HG02981 (cell line): ENCODE data around the gene CAMKK1.

Source experiments
- ATAC-seq: cut with Tn5 transposase; IDR thresholded peaks from one replicate; pipeline ENCODE4 v1.9.1; 2021; ENCODE audit warnings: mild to moderate bottlenecking, moderate library complexity; ENCODE audit not compliant: unreplicated experiment

The CAMKK1 gene

GRCh38 chr17:3918372-3919122, 25.7 kb upstream of the CAMKK1 start:
- ATAC-seq = no peak

GRCh38 chr17:3917391-3917931, 24.6 kb upstream of the CAMKK1 start:
- no peak for ATAC-seq

DNA sequence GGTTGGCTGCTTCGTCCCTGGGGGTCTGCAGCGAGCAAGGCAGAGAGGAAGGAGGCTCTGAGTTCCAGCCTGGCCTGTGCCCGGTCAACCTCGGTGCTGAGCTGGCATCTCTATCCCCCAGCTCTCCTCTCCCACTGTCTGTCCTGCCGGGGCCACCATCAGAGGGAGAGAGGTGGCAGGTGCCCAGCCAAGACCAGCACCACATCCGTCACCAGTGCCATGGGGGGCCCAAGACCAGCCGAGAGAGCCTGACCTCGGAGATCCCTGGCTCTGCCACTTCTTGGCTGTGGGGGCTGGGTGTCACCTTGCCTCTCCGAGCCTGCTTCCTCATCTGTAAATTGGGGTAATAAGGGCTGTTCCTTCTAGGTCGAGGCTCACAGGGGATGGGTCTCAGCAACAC, 24.0 kb upstream of the CAMKK1 start:
- no peak for ATAC-seq

GRCh38 chr17:3915995-3916696, 23.3 kb upstream of the CAMKK1 start, which contains the start of gene P2RX1:
Gene P2RX1, minus strand, starts transcription at chr17:3916465. Its CDS starts 240 bp downstream, at chr17:3916225.
- no peak for ATAC-seq

DNA sequence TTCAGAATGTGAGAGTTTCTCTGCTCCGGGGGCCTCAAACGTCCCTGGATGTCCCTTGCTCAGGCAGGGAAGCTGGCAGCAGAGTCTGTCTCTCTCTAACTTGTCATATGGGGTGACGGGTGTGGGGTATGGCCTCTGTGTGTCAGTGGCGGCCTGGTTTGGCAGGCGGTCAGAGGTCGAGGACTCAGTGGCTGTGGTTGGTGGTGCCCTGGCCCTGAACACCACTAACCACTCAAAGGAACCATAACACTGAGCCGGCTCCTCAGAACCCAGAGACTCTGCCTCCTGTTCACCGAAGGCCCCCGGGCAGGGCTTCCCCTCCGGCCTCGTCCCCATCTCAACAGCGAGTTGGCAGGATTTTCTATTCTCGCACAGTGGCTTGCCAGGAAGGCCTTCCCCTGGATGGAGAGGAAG, 22.7 kb upstream of the CAMKK1 start:
- ATAC-seq = no peak

DNA sequence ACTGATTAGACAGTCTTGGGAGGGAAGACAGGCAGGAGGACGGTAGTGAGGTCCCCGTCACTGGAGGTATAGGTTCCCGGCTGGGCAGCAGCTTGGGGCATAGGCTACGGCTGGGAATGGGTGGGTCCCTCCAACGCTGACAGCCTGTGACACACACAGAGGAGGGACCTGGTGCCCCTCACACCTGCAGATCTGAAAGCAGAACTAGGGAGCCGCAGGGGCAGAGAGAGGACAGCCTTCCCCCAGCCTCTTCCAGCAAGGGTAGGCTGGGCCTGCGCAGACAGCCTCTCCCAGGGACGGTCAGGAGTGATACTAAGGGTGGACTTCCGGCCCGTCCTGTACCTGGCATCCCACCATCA, 21.4 kb upstream of the CAMKK1 start:
- peak; percentile 45 for ATAC-seq

DNA sequence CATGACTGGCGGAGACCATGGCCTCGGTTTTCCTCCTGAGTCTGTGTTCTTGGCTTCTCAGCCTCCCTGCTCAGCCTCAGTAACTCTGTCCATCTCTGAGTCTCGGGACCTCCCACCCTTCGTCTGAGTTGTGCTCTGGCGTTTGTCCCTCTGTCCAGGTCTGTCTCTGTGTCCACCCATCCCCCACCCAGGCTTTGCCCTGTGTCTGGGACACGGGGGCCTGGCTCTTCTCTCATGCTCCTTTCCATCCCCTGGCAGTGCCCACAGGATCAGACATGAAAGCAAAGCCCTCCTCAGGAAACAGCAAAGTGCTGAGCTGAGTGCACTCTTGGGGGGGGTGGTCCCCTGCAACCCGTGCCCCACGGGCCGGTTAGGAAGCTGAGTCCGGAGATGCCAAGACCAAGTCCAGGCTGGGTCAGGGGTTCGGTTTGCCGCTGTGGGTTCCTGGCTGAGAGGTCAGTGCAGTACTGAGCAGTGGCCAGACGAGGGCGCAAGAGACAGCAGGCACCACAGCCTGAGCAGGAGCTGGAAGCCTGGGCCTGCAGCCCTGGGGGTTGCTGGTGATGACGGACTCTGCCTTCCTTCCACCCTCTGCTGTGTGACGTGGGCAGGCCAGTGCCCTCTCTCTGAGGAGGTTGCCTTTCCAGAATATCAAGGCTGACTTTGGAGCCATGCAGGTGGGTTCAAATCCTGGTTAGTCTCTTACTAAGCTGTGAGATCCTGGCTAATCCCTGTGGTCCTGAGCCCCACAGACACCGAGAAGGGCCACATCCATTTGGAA, 20.9 kb upstream of the CAMKK1 start:
- no peak for ATAC-seq

- ATAC-seq = no peak
Measured at GRCh38 chr17:3912827-3913226, 20.0 kb upstream of the CAMKK1 start.

DNA sequence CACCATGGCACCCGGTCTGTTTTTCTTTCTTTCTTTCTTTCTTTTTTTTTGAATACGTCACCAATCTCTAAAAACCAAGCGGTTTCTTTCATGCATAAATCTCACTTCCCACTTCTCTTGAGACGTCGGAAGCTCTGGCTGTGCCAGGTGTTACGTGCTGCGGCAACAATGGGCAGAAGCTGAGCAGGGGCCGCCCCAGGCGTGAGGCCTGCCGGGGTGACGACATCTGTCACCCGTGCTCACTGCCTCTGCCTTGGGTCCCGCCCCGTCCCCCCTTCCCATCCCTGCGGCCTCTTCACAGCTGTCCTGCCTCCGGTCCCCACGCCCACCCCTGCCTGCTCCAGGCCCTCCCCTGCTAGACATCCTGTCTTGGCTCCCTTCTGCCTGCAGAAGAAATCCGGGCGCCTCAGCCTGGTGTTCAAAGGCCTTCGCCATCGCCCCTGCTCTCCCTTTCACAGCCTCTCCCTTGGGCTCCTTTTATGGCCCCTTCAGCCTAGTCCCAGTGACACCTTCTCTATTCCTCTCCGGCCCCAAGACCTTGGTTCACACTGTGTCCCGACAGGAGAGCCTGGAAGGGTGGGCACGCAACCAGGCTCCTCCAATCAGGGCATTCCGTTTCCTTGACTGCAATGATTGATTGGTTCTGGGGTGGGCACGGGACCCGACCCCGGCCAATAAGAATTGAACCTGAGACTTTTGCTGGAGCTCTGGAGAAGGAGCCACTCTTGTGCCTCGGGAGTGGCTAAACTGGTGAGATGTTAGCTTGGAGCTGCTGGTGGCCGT, 18.6 kb upstream of the CAMKK1 start:
- peak; percentile 68 for ATAC-seq

DNA sequence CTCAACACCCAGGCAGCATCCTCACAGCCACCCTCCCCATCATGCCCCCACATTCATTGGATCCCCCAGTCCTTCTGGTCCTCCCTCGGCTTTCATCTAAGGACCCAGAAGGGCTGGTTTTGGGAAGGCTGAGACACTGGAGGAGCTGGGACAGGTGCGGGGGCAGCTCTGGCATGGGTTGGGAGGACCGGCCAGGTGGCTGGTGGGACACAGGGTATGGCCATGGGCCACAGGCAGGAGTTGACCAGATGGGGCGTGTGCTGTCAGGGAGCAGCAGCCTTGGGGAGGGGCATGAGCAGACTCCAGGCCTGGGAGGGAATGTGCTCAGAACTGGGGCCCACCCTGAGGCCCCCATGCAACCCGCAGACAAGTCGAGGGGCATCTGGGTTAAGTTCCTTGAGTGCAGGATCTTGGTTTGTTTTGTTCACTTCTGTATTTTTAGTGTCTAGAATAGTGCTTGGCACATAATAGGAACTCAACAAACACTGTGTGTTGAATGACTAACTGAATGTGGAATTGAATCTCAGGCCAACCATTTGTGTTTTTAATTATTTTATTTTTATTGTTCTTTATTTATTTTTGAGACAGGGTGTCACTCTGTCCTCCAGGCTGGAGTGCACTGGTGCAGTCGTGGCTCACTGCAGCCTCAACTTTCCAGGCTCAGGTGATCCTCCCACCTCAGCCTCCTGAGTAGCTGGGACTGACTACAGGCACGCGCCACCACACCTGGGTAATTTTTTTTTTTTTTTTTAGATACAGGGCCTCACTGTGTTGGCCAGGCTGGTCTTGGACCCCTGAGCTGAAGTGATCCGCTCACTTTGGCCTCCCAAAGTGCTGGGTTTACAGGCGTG, 17.8 kb upstream of the CAMKK1 start:
- ATAC-seq = no peak

DNA sequence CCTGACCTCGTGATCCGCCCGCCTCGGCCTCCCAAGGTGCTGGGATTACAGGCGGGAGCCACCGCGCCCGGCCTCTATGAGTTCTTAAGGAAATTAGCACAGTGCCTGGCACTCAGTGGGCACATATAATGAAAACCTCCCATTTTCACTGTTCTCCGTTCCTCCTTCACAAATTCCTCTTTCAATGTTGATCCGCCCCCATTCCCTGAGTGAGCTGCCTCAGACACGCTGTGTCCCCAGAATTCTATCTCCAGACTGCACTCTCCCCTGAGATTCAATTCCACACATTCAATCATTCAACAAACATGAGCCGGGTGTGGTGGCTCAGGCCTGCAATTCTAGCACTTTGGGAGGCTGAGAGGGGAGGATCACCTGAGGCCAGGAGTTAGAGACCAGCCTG, 16.4 kb upstream of the CAMKK1 start:
- ATAC-seq = no peak

GRCh38 chr17:3907483-3908216, 14.8 kb upstream of the CAMKK1 start:
- no peak for ATAC-seq

DNA sequence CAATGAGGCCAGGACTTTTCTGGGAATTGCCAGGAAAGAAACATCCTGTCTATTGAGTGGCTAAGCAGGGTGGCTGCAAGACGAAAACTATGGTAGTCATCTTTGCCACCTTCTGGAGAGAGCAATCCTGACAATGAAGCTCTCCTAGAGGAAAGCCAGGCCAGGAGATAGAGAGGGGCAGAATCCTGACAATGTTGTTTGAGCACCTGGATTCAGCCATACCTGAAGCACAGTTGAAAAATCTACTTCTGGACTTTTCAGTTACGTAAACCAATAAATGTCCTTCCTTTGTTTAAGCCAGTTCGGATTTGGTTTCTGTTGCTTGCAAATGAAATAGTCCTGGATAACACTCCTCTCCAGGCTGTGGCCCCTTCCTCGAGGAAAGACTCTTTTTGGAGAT, 14.0 kb upstream of the CAMKK1 start:
- no peak for ATAC-seq

GRCh38 chr17:3905017-3905520, 12.2 kb upstream of the CAMKK1 start:
- no peak for ATAC-seq

- no peak for ATAC-seq
Measured at GRCh38 chr17:3904501-3904900, 11.6 kb upstream of the CAMKK1 start.

- no peak for ATAC-seq
Measured at GRCh38 chr17:3903881-3904290, 11.0 kb upstream of the CAMKK1 start.

GRCh38 chr17:3903051-3903825, 10.4 kb upstream of the CAMKK1 start:
- no peak for ATAC-seq

- no peak for ATAC-seq
Measured at GRCh38 chr17:3900646-3901045, 7.8 kb upstream of the CAMKK1 start.
